Measurements from ENCODE around the gene C2orf76.
A peak's percentile ranks its signal among the peaks of the same experiment; 100 is the strongest.
"Not testable (repeated sequence)": the region's sequence is repeated elsewhere in the genome, so short reads cannot be mapped to it uniquely, and the experiment has no call there.

Gene C2orf76
- total RNA-seq = 0.80 to 4.4 (median 2.8) reads per million in 4 donors

DNA sequence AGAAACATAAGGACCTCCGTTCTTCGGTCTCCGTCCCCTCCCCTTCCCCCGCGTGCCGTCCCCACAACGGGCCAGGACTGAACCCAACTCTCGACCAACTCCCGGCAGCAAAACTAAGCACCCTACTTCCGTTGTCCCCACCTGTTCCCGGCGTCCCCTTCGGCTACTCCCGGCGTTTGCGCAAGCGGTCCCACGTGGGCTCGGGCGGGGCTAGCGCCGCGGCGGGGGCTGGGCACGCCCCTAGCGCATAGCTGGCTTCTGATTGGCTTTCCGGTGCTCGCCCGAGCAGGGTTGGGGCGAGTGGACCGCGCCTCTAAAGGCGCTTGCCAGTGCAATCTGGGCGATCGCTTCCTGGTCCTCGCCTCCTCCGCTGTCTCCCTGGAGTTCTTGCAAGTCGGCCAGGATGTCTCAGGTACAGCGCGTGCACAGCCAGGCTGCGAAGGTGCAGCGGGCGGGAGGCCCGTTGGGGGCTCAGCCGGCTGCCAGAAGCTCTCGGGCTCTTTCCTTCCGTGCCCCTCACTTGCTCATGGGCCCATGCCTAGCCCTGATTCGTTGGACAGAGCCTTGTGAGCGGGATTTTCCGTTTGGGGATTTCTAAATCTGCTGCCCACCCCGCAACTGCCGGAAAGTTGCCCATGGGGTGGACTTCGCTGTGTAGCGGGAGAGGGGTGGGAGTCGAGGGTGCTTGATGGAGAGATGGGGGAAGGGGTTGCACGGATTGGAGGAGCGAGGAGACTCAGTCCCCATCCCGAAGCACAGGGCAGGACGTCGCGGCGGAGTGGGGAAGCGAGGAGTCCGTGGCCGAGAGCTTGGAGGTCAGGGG is at the start of gene C2orf76, which contains the start of gene DBI:
TSS of gene C2orf76 (minus strand) at position 186 of the 823 bp plus-strand sequence. CDS start 26,875 bp downstream, outside the sequence.
TSS of gene DBI (plus strand) at position 329 of the 823 bp plus-strand sequence. CDS start at position 404, 75 bp downstream.
- DNase-seq = peak; percentile 77 to 97 (median 82)

DNA sequence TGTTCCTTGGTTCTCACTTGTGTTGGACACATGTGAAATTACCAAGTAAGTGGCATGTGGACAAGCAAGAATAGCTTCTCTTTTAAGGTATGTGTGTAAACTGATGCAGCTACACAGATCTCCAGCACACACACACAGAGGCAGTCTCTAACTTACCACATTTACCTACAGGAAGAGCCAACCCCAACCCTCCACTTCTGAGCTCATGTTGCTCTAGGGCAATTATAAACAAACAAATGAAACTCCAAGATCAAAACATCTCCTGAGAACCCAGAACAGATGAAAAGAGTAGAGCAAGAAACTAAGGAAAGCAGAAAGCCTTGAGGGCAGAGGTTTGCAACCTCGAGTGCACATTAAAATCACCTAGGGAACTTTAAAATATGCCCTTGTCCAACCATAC is 49.0 kb upstream of the C2orf76 start:
- no peak for DNase-seq

DNA sequence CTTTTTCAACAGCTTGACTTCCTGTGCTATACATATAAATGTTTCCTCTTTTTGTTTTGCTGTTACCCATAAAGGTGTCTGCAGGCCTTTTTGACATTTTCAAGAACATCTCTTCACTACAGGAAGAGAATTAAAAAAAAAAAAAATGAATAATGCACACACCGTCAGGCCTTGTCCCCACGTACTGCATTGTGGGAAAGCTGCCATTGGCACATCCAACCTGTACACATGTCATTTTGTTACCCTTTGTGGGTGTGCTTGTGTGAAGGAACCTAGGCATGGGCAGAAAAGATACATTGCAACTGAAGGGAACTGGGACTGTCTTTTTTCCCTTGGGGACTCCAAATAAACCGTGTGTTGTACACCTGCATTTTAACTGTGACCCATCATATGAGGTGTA is 48.3 kb upstream of the C2orf76 start:
- no peak for DNase-seq

DNA sequence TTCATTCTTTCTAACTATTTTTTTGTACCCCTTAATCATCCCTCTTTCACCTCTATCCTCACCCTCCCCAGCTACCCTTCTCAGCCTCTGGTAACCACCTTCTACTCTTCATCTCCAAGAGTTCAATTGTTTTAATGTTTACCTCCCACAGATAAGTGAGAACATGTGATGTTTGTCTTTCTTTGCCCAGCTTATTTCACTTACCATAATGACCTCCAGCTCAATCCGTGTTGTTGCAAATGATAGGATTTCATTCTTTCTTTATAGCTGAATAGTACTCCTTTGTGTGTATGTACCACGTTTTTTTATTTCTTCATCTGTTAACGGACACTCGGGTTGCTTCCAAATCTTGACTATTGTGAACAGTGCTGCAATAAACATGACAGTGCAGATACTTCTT is 42.9 kb upstream of the C2orf76 start:
- no peak for DNase-seq

DNA sequence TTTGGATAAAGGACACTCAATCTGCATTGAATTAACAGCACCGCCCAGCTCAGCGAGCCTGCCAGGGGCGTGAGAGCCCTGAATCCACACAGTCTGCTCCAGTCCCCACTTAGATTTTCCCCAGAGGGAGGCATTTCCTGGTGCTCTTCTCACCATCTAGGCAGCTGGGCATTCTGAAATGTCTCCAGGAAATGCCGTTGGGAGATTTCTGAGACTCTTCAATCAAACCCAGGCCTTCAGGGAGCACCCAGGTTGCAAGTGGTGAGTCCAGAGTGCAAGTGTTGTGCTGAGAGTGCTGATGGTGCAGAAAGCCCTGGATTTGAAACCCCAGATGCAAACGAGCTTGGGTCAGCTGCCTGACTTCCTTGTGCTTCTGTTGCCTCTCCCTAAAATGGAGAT is 41.6 kb upstream of the C2orf76 start:
- DNase-seq = no peak

DNA sequence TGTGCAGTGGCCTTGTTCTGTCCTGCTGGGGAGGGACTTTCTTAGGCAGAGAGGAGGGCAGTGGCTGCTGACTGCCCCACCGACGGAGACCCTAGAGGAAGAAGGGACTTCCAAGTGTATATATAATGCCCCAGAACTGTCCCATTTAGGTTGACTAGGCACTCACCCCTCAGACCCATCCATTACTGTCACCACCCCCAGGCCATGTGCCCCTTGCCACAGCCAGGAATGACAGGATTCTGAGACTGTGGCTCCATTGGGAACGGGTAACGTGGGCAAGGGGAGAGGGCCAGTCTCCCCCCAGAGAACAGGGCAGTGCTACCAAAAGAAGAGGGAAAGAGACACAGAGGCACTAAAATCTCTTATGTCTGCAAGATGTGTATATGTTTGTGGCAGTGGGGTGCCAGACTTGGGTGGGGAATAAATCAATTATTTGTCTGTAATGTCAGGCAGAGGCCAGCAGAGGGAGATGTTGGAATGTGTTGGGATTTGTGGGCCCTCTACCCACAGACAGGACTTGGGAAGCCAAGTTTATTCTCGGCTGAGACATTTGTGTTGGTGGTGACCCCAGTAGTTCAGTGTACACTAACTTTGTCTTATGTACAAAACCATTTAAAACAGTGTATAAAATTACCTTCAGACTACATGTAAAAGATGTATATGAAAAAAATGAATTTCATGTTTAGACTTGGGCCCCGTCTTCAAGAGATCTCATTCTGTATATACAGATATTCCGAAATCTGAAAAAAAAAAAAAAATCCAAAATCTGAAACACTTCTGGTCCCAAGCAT is 41.0 kb upstream of the C2orf76 start:
- peak in 2 of 5 donors; percentile 2 to 8 for DNase-seq

DNA sequence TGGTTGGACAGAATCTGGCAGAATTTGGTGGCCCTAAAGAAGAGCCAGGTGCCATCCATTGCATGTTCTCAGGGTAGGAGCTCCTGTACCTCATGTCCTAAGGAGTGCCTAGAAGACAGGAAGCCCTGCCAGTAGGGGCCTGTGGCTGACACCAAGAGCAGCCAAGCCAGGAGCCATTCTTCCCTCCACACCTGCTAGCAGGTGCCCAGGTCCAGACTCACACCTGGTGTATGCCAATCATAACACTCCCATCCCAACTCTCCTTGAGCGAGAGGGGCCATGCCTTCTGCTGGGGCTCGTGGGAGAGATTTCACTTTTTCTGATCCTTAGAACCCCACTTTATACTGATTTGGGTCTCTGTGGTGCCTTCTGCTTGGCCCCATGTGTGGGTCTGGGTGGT is 38.5 kb upstream of the C2orf76 start:
- DNase-seq = no peak

DNA sequence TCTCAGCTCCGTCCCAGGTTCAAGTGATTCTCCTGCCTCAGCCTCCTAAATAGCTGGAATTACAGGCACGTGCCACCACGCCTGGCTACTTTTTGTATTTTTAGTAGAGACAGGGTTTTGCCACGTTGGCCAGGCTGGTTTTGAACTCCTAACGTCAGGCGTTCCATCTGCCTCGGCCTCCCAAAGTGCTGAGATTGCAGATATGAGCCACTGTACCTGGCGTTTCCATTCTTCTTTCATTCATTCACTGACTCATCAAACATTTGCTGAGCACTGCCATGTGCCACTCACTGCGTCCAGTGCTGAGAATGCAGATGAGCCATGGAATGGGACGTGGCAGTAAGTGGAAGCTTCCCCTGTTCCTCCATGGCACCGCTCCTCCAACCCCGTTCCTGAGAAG is 37.0 kb upstream of the C2orf76 start:
- not testable (repeated sequence) for DNase-seq

DNA sequence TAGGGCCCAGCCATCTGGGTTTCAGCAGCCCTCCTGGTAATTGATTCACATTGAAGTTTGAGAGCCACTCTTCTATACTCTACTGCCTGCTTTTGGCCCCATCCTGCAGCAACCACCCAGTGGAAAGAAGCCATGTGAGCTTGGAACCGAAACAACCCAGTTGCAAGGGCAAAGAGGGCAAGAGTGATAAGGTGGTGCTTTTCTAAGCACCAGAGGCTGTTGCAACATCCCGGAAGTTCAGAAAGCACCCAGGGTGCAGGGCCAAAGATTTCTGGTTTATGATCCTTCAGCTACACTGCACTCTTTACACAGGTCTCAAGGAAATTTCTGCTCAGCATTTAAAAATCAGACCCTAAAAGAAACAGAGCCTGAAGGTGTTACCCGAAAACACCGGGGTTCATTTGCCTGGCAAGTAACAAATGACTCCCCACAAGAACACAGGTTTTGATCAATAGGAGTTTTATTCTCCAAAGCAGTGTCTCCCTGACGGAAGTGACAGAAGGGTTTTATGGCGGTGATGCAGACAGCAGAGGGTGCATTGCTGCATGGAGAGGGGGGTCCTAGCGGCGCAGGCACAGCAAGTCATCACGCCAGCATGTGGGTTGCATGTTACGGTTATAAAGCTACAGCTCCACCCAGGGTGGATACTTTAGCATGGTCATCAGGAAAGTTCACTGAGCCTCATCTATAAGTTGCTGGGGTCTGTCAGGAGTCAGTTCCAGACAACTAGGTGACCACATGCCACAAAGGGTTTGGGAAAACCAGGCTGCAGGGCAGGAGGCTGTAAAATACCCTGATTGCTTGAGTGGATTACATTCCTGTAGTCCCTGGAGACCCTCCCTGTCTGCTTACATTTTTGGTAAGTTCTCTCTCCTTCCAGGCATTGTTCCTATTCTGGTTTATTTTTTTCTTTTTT is 36.3 kb upstream of the C2orf76 start:
- DNase-seq = no peak

DNA sequence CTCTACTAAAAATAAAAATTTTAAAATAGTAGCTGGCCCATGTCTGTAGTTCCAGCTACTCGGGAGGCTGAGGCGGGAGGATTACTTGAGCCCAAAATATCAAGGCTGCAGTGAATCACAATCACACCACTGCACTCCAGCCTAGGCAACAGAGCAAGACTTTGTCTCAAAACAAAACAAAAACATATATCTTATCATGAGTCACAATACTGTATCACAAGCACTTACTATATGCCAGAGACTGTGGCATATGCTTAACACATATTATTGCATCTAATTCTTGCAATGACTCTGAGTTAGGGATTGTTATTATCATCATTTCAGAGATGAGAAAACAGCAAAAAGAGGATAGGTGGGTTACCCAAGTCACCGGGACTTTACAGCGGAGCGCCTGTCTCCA is 35.5 kb upstream of the C2orf76 start:
- no peak for DNase-seq

DNA sequence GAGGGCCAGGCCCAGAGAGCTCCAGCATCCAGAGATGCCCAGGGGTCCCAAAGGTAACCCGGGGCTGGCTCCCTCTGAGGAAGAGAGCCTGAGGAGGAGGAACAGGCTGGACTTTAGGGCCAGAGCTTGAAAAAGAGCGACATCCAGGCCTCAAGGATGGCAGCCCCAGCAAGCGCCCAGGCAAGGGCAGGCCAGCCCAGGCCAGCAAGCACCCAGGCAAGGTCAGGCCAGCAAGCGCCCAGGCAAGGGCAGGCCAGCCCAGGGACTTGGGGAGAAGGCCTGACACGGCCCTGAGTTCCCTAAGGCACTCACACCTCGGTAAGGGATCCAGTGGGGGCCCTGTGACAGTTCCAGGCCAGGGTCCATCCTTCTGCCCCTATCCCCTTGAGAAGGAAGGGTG is 30.6 kb upstream of the C2orf76 start:
- no peak for DNase-seq

DNA sequence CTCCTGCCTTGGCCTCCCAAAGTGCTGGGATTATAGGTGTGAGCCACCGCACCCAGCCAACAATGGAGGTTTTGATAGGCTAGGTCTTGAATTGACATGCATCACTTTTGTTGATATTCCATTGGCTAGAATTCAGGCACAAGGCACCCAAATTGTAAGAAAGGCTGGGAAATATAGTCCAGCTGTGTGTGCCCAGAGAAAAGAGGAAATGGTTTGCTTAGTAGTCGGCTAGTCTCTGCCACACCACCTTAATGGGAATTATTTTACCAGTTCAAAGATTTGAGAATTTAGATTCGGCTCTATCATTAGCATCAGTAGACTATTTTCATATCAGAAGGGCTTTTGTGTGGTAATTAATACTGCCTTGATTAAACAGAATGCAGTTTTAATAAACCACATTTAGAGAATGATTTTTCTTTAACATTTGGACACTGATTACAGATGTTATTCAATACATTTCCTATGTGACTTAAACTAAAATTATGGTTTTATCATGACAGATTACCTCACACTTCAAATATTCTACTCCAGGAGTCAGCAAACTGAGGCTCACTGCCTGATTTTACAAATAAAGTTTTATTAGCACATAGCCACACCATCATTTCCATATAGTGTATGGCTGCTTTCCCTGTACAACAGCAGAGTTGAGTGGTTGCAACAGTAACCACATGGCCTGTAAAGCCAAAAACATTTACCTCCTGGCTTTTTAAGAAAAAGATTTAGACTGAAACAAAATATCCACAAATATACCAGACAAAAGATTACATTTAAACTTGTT is 27.5 kb upstream of the C2orf76 start:
- no peak for DNase-seq

DNA sequence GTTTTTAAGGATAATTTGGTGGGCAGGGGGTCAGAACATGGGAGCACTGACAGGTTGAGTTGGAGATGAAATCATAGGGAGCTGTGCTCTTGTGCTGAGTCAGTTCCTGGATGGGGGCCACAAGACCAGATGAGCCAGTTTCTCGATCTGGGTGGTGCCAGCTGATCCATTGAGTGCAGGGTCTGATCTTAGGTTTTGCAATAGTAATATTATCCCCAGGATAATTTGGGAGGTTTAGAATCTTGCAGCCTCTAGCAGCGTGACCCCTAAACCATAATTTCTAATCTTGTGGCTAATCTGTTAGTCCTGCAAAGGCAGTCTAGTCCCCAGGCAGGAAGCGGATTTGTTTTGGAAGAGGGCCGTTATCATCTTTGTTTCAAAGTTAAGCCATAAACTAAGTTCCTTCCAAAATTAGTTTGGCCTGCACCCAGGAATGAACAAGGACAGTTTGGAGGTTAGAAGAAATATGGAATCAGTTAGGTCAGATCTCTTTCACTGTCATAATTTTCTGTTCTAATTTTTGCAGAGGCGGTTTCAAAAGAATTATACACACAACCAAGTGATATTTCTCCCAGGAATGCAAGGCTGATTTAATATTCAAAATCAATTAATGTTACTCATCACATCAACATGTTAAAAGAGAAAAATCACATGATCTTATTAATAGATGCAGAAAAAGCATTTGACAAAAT is 23.1 kb upstream of the C2orf76 start:
- DNase-seq = no peak

DNA sequence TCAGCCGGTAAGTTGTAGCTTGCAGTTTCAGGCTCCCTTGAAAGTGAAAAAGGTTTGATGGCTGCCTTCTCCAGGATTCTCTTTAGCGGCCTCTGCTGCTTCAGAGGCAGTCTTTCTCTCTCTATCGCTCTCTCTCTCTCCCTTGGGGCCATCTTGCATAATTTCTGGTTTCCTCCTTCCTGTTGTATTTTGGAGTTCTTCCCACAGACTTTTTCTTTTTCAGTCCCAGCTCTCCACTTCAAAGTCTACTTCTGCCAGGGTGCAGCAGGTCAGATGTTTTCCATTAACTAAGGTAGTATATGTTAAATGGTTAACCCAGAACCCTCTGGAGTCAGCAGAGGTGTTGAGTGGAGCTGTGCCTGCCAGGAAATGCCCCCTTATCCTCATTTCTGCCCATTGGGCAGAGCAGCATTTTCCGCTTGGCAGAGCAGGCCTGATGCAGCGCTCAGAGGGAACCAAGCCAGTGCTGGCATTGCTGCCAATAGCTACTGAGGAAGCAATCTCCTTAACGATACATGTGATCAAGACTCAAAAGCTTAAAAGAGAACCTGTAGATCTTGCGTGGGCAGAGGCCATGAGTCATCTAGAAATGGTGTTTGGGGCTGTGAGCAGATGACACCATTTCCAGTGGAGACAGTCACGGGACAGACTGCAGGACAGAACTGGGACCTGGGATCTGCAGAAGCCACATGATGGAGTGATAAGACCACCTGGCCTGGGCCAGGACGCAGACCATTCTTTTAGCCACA is 20.9 kb upstream of the C2orf76 start:
- no peak for DNase-seq

DNA sequence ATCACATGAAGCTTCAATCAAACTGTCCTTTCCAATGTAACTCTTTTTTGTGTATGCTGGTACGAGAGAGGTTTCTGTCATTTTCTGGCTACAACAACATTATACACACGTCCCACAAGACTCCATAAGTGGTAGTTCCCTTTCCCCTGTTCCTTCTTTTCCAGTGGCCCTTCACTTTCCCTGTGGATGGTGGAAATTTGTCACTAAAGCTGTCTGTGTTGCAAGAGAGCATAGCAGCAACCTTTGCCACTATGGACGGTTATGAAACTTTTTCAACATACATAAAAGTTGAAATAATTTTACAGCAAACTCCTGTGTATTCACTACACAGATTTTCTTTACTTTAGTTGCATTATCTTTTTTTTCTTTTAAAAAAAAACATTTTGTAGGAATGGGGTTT is 18.8 kb upstream of the C2orf76 start:
- no peak for DNase-seq

DNA sequence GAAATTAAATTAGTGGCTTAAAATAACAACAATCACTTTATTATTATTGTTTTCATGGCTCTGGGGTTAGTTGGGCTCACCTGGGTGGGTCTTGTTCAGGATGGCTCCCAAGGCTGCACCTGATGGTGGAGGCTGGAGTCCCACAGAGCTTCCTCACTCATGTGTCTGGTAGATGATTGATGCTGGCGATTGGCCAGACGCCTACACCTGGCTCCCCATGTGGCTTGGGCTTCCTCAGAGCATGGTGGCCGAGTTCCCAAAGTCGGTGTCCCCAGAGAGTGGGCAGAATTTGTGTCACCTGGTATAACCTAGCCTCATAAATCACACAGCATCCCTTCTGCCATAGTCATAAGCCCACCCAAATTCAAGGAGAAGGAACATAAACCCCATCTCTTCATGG is 18.3 kb upstream of the C2orf76 start:
- DNase-seq = no peak

DNA sequence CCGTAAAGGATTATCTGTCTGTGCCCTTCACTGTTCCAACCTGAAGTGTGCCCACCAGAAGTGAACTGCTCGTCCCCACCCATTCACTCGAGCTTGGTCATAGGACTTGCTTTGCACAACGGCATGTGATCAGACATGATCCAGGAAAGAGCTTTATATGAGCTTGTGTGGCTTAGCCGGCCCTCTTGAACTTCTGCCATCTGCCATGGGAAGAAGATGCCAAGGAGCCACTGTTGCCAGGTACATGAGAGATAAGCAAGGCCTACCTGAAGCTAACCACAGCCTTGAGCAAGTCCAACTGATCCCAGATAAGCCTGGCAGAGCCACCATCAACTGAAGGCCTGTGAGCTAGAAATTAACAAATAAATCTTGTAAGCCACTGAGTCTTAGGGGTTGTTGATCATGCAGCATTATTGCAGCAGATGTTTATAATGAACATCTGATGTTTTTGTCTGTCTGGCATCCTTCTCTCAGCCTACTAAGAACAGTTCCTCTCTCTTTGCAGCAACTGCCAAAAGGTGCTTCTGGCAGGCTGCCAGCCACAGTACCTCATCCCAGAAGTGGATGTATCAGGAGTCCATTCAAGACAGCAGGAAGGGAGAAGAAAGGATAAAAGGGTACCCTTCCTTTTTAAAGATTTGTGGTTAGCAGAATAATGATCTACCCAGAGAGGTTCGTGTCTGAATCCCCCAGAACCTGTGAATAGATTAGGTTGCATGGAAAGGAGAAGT is 16.9 kb upstream of the C2orf76 start:
- DNase-seq = no peak

DNA sequence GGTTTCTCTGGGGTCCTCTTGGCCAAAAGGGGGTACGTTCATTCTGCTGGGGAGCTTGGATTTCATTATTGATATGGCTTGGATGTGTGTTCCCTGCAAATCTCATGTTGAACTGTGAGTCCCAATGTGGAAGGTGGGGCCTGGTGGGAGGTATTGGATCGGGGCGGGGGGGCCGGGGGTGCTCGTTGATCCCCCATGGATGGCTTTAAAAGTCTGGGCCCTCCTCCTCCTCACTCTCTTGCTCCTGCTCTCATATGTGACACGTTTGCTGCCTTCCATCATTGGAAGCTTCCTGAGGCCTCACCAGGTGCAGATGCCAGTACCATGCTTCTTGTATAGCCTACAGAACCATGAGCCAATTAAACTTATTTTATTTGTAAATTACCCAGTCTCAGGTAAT is 11.9 kb upstream of the C2orf76 start:
- no peak for DNase-seq

DNA sequence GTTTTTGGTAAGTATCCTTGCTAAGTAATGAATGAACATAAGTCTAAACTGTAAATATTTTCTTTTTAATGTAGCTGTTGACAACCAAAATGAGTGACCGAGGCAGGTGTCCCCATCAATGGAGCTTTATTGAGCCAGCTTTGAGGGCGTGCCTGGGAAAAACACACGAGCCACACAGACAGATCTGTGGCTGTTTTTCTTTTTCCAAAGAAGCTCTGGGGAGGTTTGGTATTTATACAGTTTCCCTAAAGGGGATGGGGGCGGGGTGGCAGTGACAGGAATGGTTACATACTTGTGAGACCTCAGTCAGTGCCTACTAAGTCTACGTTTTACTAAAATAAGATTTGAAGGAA is 11.3 kb upstream of the C2orf76 start:
- no peak for DNase-seq
